ENCODE measurements around the gene APOB. TPM values are rescaled to one million over a fixed set of nuclear protein-coding genes. Genes with fewer than 3 reads are reported as not detected.

Gene APOB
- not detected for total RNA-seq
- total RNA-seq (2013), result not detected

GRCh38 chr2:21043744-21044532, at the start of gene APOB:
APOB (minus strand) TSS chr2:21044073; CDS start chr2:21043945, 128 bp downstream.
- H3K4me1 Mint-ChIP-seq, result peaks cover 4 to 6% of the 10 kb centered on the region in 2 donors
- no peaks in the 10 kb centered on the region for H3K36me3 Mint-ChIP-seq
- H3K9me3 Mint-ChIP-seq, result no peaks in the 10 kb centered on the region
- WGBS (ENCODE audit: insufficient coverage), result 31% methylated on average over 51 of the region's 51 CpGs
- DNase-seq (no peak), ATAC-seq (no peak)
- no peaks in the 10 kb centered on the region for H3K36me3 ChIP-seq (ENCODE audit: control insufficient read depth, insufficient read depth, low read length)
- H3K4me1 ChIP-seq (ENCODE audit: control insufficient read depth, insufficient read depth, low read length), result peaks cover 5% of the 10 kb centered on the region
- H3K27me3 Mint-ChIP-seq (ENCODE audit: low read depth in 2 of 2), result peaks cover 18 to 28% of the 10 kb centered on the region in 2 donors
- no peak within 1 kb of the TSS for H3K4me3 ChIP-seq (ENCODE audit: low read length)
- no peaks in the 10 kb centered on the region for H3K9me3 ChIP-seq (ENCODE audit: control insufficient read depth, insufficient read depth, low read length)
- H3K27ac ChIP-seq (ENCODE audit: low read length), result no peak within 1 kb of the TSS
- TF ChIP-seq, protein P1, sequence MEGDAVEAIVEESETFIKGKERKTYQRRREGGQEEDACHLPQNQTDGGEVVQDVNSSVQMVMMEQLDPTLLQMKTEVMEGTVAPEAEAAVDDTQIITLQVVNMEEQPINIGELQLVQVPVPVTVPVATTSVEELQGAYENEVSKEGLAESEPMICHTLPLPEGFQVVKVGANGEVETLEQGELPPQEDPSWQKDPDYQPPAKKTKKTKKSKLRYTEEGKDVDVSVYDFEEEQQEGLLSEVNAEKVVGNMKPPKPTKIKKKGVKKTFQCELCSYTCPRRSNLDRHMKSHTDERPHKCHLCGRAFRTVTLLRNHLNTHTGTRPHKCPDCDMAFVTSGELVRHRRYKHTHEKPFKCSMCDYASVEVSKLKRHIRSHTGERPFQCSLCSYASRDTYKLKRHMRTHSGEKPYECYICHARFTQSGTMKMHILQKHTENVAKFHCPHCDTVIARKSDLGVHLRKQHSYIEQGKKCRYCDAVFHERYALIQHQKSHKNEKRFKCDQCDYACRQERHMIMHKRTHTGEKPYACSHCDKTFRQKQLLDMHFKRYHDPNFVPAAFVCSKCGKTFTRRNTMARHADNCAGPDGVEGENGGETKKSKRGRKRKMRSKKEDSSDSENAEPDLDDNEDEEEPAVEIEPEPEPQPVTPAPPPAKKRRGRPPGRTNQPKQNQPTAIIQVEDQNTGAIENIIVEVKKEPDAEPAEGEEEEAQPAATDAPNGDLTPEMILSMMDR (IDR thresholded peaks at IDR 0.05), result no peak
- intact Hi-C loops (cut with micrococcal nuclease), result loop anchor here (2.0 to 10.0 kb wide), 2 partner anchors 75 to 121 kb away; no protein-coding TSS in a partner anchor
- H3K27ac Mint-ChIP-seq, result no peak within 1 kb of the TSS
- H3K4me3 Mint-ChIP-seq, result peak within 1 kb of the TSS; percentile 25
- peaks cover 2% of the 10 kb centered on the region for H3K27me3 ChIP-seq (ENCODE audit: control insufficient read depth, insufficient read depth, low read length)

DNA sequence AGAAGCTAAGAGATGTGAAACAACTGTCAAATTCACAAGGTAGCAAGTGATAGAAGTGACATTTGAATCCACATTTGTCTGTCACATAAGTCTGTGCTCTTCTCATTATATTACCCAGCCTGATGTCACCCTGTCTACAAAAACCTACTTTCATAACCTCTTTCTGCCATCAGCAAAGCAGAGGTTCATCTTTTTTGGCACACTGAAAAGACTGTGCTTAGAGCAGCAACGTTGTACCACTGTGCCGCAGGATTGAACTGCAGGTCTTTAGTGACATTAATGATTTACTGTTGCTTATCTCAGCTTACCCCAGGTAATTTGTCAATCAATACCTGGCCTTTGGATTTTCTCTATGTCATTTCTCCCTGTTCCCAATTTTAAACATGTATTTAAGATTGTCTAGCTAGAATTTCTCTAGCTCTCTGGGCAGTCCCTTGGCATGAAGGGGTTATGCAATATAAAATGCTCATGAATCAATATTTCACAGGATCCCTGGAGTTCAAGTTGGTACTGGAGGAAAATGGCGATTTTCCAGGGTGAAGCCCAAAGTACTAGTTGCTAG, 48.5 kb upstream of the APOB start:
- Histone ChIP-seq H3K27ac (ENCODE audit: low read length) (no peak overlapping the region), H3K27me3 (ENCODE audit: control insufficient read depth, insufficient read depth, low read length) (no peaks in the 10 kb centered on the region), H3K4me1 (ENCODE audit: control insufficient read depth, insufficient read depth, low read length) (no peaks in the 10 kb centered on the region), H3K4me3 (ENCODE audit: low read length) (no peak overlapping the region), H3K9me3 (ENCODE audit: control insufficient read depth, insufficient read depth, low read length) (no peaks in the 10 kb centered on the region), H3K36me3 (ENCODE audit: control insufficient read depth, insufficient read depth, low read length) (no peaks in the 10 kb centered on the region)
- no peak overlapping the region for H3K4me3 Mint-ChIP-seq
- no peaks in the 10 kb centered on the region for H3K36me3 Mint-ChIP-seq
- TF ChIP-seq, protein P1 (IDR thresholded peaks at IDR 0.05), result no peak
- H3K27me3 Mint-ChIP-seq (ENCODE audit: low read depth in 2 of 2), result peaks cover 0 to 40% of the 10 kb centered on the region in 2 donors
- H3K27ac Mint-ChIP-seq, result no peak overlapping the region
- no peaks in the 10 kb centered on the region for H3K4me1 Mint-ChIP-seq
- no peak for DNase-seq
- ATAC-seq, result no peak
- WGBS (ENCODE audit: insufficient coverage), result 76% methylated on average over 3 of the region's 3 CpGs
- intact Hi-C loops (cut with micrococcal nuclease), result no loop called here
- H3K9me3 Mint-ChIP-seq, result no peaks in the 10 kb centered on the region

- H3K36me3 Mint-ChIP-seq, result no peaks in the 10 kb centered on the region
- DNase-seq, result no peak
- no peak overlapping the region for H3K27ac Mint-ChIP-seq
- H3K4me3 ChIP-seq (ENCODE audit: low read length), result no peak overlapping the region
- 92% methylated on average over 1 of the region's 4 CpGs for WGBS (ENCODE audit: insufficient coverage)
- no peaks in the 10 kb centered on the region for H3K4me1 ChIP-seq (ENCODE audit: control insufficient read depth, insufficient read depth, low read length)
- H3K9me3 ChIP-seq (ENCODE audit: control insufficient read depth, insufficient read depth, low read length), result no peaks in the 10 kb centered on the region
- no peak for ATAC-seq
- intact Hi-C loops (cut with micrococcal nuclease), result no loop called here
- H3K27me3 Mint-ChIP-seq (ENCODE audit: low read depth in 2 of 2), result peaks cover 0 to 23% of the 10 kb centered on the region in 2 donors
- no peaks in the 10 kb centered on the region for H3K36me3 ChIP-seq (ENCODE audit: control insufficient read depth, insufficient read depth, low read length)
- TF ChIP-seq, protein P1 (IDR thresholded peaks at IDR 0.05), result no peak
- H3K4me3 Mint-ChIP-seq, result no peak overlapping the region
- peaks cover 0 to 5% of the 10 kb centered on the region in 2 donors for H3K9me3 Mint-ChIP-seq
- H3K4me1 Mint-ChIP-seq, result no peaks in the 10 kb centered on the region
- H3K27ac ChIP-seq (ENCODE audit: low read length), result no peak overlapping the region
- no peaks in the 10 kb centered on the region for H3K27me3 ChIP-seq (ENCODE audit: control insufficient read depth, insufficient read depth, low read length)
Observed at GRCh38 chr2:21084401-21084800, 40.5 kb upstream of the APOB start.
